NCI-H1105 (cell line): ENCODE measurements around the gene TDRD7.

Source experiments
- DNase-seq: peaks from one replicate; lab custom pipeline; 2025; lab: John Stamatoyannopoulos, UW

TDRD7 gene

GRCh38 chr9:97529363-97530076 lies 117.6 kb downstream of the TDRD7 start:
- no peak for DNase-seq

DNA sequence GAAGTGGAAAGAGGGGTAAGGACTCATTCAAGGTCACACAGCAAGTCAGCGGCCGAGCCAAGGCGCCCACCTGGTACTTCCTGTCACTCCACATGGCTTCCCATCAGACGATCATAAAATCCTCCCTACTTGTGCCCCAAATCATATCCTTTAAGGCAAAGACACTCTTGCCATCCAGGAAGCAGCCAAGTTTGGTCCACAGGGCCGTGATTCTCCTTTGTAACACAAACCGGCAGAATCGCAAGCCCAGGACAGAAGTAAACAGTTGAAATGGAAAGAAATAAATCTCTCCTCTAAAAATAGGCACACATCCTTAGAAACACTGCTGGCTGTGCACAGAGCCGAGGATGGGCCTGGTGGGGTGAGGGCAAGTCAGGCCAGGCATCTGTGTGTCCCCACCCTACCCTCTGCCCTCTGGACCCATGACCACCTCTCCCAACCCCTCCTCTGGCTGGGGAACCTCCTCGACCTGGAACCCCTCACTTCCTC lies 120.0 kb downstream of the TDRD7 start:
- no peak for DNase-seq

DNA sequence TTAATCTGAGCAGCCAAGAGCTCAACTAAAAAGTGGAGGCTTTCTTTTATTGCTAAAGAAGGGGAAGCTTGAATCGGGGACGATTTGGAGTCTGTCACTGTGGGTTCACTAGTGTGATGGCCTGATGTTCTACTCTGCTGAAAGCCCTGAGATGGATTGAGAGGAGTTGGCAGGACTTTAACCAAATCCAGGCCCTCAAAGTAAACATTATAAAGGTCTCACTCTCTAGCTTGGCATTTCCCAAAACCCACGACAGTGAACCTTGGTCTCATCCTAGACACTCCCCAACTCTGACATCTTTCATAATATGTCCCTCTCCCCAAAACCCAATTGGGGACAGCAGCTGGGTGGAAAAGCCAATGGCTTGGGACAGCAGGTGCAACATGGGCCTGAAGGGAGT lies 122.3 kb downstream of the TDRD7 start:
- DNase-seq: no peak

DNA sequence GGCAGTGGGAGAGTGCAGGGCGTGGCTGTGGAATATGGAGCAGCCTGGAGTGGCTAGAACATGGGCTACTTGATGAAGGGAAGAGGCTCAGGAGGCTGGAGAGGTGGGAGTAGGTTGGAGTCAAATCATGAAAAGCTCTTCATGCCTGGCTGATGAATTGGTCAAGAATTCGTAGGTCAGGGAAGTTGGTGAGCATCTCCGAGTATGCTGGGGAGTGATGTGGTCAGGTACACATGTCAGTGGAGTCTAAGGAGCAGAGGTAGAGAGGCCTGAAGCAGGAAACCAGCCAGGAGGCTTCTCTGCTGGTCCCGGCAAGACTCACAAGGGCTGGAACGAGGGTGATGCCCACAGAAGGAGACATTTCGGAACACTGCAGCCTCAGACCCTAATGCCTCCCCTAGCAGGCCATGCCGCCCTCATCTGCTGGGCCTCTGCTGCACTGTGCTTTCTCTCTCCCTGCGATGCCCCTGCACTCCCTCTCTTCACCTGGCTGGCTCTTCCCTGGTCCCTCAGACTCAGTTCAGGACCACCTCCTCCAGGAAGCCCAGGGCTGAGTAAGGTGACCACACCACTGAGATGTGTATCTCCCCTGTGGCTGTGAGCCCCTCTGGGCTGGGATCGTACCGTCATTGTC lies 123.2 kb downstream of the TDRD7 start:
- no peak for DNase-seq

GRCh38 chr9:97535771-97536170 lies 123.9 kb downstream of the TDRD7 start:
- no peak for DNase-seq

GRCh38 chr9:97536480-97536879 lies 124.6 kb downstream of the TDRD7 start:
- no peak for DNase-seq

DNA sequence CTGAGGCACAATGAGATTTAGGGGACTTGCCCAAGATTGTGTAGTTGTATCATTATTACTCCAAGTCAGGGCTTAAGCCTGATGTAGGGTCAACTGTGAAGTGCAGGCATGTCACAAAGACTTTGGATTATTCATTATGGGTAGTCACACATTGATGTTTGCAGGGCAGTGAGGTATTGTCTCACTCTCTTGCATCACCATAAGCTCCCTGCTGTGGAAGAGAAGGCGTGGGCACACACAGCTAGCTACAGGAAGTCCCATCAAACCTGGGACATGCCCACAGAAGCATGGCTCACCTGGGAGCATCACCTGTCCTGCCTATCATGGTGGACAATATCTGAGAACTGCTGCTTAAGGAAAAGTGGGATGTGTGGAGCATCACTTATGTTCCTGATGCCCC lies 131.7 kb downstream of the TDRD7 start:
- no peak for DNase-seq

- DNase-seq: no peak
These were observed 133.6 kb downstream of the TDRD7 start for GRCh38 chr9:97545486-97545885.
